GM19193 (cell line): ENCODE data around the gene MAP3K20.

Experiments
- POLR2A ChIP-seq: IDR thresholded peaks from 4 replicates; pipeline ENCODE4 v1.6.1; 2011; ENCODE audit not compliant: insufficient read depth, insufficient read length; ENCODE audit errors: extremely low read depth

The MAP3K20 gene

GRCh38 chr2:173119069-173119807 lies 43.6 kb downstream of the MAP3K20 start:
- TF ChIP-seq POLR2A, result no peak

- no peak for TF ChIP-seq POLR2A
Measured at GRCh38 chr2:173119944-173120343, 44.3 kb downstream of the MAP3K20 start.

- no peak for TF ChIP-seq POLR2A
Measured at GRCh38 chr2:173122936-173123335, 47.3 kb downstream of the MAP3K20 start.

GRCh38 chr2:173124441-173124840 lies 48.8 kb downstream of the MAP3K20 start:
- no peak for TF ChIP-seq POLR2A

- no peak for TF ChIP-seq POLR2A
Measured at GRCh38 chr2:173126819-173127218, 51.2 kb downstream of the MAP3K20 start.

GRCh38 chr2:173130496-173131465 lies 55.1 kb downstream of the MAP3K20 start:
- TF ChIP-seq POLR2A, result no peak

GRCh38 chr2:173132531-173132930 lies 56.9 kb downstream of the MAP3K20 start:
- TF ChIP-seq POLR2A, result no peak

GRCh38 chr2:173134703-173135102 lies 59.1 kb downstream of the MAP3K20 start:
- no peak for TF ChIP-seq POLR2A

GRCh38 chr2:173136067-173136466 lies 60.4 kb downstream of the MAP3K20 start:
- TF ChIP-seq POLR2A, result no peak

GRCh38 chr2:173136599-173136998 lies 61.0 kb downstream of the MAP3K20 start:
- TF ChIP-seq POLR2A, result no peak

GRCh38 chr2:173137610-173138009 lies 62.0 kb downstream of the MAP3K20 start:
- no peak for TF ChIP-seq POLR2A

- TF ChIP-seq POLR2A, result no peak
Measured at GRCh38 chr2:173138962-173139361, 63.3 kb downstream of the MAP3K20 start.

GRCh38 chr2:173141666-173142065 lies 66.0 kb downstream of the MAP3K20 start:
- TF ChIP-seq POLR2A, result no peak

- no peak for TF ChIP-seq POLR2A
Measured at GRCh38 chr2:173145454-173145853, 69.8 kb downstream of the MAP3K20 start.

GRCh38 chr2:173146590-173146989 lies 70.9 kb downstream of the MAP3K20 start:
- no peak for TF ChIP-seq POLR2A

- no peak for TF ChIP-seq POLR2A
Measured at GRCh38 chr2:173148520-173148919, 72.9 kb downstream of the MAP3K20 start.
